ENCODE data around the gene RALGPS1.

DNA sequence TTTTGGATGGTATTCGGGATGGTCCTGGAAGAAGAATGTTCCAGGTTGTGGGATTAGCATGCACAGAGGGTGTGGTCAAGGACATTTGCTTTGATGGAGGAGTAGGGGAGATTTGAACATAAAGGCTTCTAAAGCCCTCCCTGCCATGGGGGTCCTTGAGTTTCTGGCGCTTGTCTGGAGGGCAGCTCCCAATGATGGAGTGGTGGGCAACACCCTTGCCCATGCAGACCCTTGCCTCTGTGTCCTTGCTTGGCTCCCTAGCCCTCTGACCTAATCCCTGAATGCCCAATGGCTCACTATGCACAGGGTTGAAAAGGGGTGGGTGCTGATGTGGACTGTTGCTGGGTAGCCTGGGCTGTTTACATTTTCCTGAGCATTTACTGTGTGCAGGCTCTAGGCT is 66.6 kb downstream of the RALGPS1 start:
- no peak for TF ChIP-seq POLR2AphosphoS5 (IDR thresholded peaks at IDR 0.05)
- TF ChIP-seq EP300 (IDR thresholded peaks at IDR 0.05): no peak
- TF ChIP-seq, protein P1, sequence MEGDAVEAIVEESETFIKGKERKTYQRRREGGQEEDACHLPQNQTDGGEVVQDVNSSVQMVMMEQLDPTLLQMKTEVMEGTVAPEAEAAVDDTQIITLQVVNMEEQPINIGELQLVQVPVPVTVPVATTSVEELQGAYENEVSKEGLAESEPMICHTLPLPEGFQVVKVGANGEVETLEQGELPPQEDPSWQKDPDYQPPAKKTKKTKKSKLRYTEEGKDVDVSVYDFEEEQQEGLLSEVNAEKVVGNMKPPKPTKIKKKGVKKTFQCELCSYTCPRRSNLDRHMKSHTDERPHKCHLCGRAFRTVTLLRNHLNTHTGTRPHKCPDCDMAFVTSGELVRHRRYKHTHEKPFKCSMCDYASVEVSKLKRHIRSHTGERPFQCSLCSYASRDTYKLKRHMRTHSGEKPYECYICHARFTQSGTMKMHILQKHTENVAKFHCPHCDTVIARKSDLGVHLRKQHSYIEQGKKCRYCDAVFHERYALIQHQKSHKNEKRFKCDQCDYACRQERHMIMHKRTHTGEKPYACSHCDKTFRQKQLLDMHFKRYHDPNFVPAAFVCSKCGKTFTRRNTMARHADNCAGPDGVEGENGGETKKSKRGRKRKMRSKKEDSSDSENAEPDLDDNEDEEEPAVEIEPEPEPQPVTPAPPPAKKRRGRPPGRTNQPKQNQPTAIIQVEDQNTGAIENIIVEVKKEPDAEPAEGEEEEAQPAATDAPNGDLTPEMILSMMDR (IDR thresholded peaks at IDR 0.05): no peak
- no peak for TF ChIP-seq POLR2A (IDR thresholded peaks at IDR 0.05)

All from sigmoid colon (tissue), 4 donors.